HepG2 (cell line): ENCODE results near the gene AWAT1. TPM values are rescaled to one million over a fixed set of nuclear protein-coding genes. Genes with fewer than 3 reads are reported as not detected.

Experiments
- ATAC-seq: fragments of 200-7000 bp; cut with Tn5 transposase; 3 replicates; pipeline ENCODE4 v1.9.1; 2020; ENCODE audit warnings: mild to moderate bottlenecking, moderate library complexity
- BruUV-seq: library from RNA; stranded (reverse); fragments of 400-500 nt; replicated peaks from 2 replicates; lab custom pipeline; 2021; lab: Mats Ljungman, UMichigan
- CTCF ChIA-PET: fragments of 300-600 bp; formaldehyde crosslinking; extraction: SDS; loops from one replicate; lab custom pipeline; 2021; ENCODE audit warnings: low total read pairs, inconsistent platforms, low intra/inter-chr PET ratio; lab: Yijun Ruan, JAX
- POLR2A ChIA-PET: fragments of 350-600 bp; sonication (Branson Sonifier 250); formaldehyde crosslinking; loops from one replicate; lab custom pipeline; 2020; ENCODE audit warnings: antibody characterized with exemption, inconsistent platforms; lab: Yijun Ruan, JAX
- DNase-seq: peaks from one replicate; pipeline ENCODE4 v3.0.0-alpha.2; 2015; ENCODE audit warnings: low spot score
- FAIRE-seq: peaks from 3 replicates; lab custom pipeline; 2011; peaks lifted over from hg19 to GRCh38; lab: Jason Lieb, UNC
- H2AFZ ChIP-seq: one replicate; pipeline ENCODE4 v1.6.1; 2011; ENCODE audit warnings: low read length, inconsistent platforms
- H3K27ac ChIP-seq: fragments of 300-600 bp; 3 replicates; pipeline ENCODE4 v1.8.0; 2011; ENCODE audit warnings: mixed run types, mild to moderate bottlenecking, mixed read lengths, low read length, inconsistent platforms; ENCODE audit not compliant: insufficient read depth; ENCODE audit errors: extremely low read length
- H3K27me3 ChIP-seq, 2 experiments: fragments of 200-600 bp in 1 of 2; 2 replicates in 1 of 2; 3 replicates in 1 of 2; pipeline versions ENCODE4 v1.6.0 to v1.8.0; 2011; ENCODE audit warnings: low read length in 2 of 2, mild to moderate bottlenecking in 2 of 2, moderate library complexity in 2 of 2, inconsistent platforms in 1 of 2; ENCODE audit not compliant: insufficient read depth in 2 of 2, control insufficient read depth in 1 of 2
- H3K36me3 ChIP-seq, 2 experiments: fragments of 200-600 bp in 1 of 2; replicated peaks in 1 of 2; 2 replicates in 1 of 2; 3 replicates in 1 of 2; pipeline versions ENCODE4 v1.5.1 to v1.8.0; 2011; ENCODE audit warnings: low read length in 2 of 2, inconsistent platforms in 1 of 2; ENCODE audit not compliant: insufficient read depth in 2 of 2, control insufficient read depth in 1 of 2
- H3K4me1 ChIP-seq: 2 replicates; pipeline ENCODE4 v1.5.1; 2012; ENCODE audit warnings: low read length, inconsistent platforms; ENCODE audit not compliant: insufficient read depth
- H3K4me2 ChIP-seq: 2 replicates; pipeline ENCODE4 v1.6.0; 2011; ENCODE audit warnings: low read depth, low read length, inconsistent platforms
- H3K4me3 ChIP-seq, 3 experiments: fragments of 200-600 bp in 1 of 3; sonication (generic), shearing (Covaris generic) in 1 of 3; replicated peaks in 1 of 3; 2 replicates each; pipeline ENCODE4 v1.5.1; 2011 to 2016; ENCODE audit warnings: low read length in 3 of 3, inconsistent platforms in 2 of 3, low read depth in 2 of 3, mild to moderate bottlenecking in 2 of 3, control low read depth in 1 of 3, mixed read lengths in 1 of 3; ENCODE audit not compliant: insufficient read depth in 1 of 3
- H3K79me2 ChIP-seq: one replicate; pipeline ENCODE4 v1.6.1; 2011; ENCODE audit warnings: low read length, inconsistent platforms; ENCODE audit not compliant: insufficient read depth
- H3K9ac ChIP-seq: 2 replicates; pipeline ENCODE4 v1.6.0; 2011; ENCODE audit warnings: mild to moderate bottlenecking, low read depth, low read length, inconsistent platforms; ENCODE audit not compliant: insufficient read depth
- H3K9me3 ChIP-seq: 2 replicates; pipeline ENCODE4 v1.5.1; 2012; ENCODE audit warnings: mild to moderate bottlenecking, low read length
- H4K20me1 ChIP-seq: 2 replicates; pipeline ENCODE4 v1.6.0; 2011; ENCODE audit warnings: inconsistent platforms, mild to moderate bottlenecking, low read length, moderate library complexity; ENCODE audit not compliant: insufficient read depth
- HHEX ChIP-seq: IDR thresholded peaks from 2 replicates; pipeline ENCODE4 v1.6.1; 2016; ENCODE audit warnings: control low read depth
- HNF4A ChIP-seq: sonication (generic); formaldehyde crosslinking; IDR thresholded peaks from 2 replicates; pipeline ENCODE4 v1.4.0; 2020; ENCODE audit warnings: missing genetic modification reagents
- JDP2 ChIP-seq: sonication (generic); formaldehyde crosslinking; IDR thresholded peaks from 2 replicates; pipeline ENCODE4 v1.8.1; 2022; ENCODE audit warnings: missing genetic modification reagents, borderline replicate concordance
- MBD4 ChIP-seq: IDR thresholded peaks from 2 replicates; pipeline ENCODE4 v1.6.1; 2012; ENCODE audit warnings: low read length, inconsistent platforms, borderline replicate concordance
- RNF2 ChIP-seq: fragments of 450-650 bp; conservative IDR thresholded peaks from 2 replicates; pipeline ENCODE4 v1.6.1; 2016; ENCODE audit warnings: low read depth
- SMAD9 ChIP-seq: sonication (generic); formaldehyde crosslinking; IDR thresholded peaks from 2 replicates; pipeline ENCODE4 v1.5.1; 2020; ENCODE audit warnings: mild to moderate bottlenecking, missing genetic modification reagents
- ZHX1 ChIP-seq: sonication (generic); formaldehyde crosslinking; IDR thresholded peaks from 2 replicates; pipeline ENCODE4 v1.8.1; 2022; ENCODE audit warnings: low read depth, mild to moderate bottlenecking, missing genetic modification reagents
- ZNF3 ChIP-seq: IDR thresholded peaks from 2 replicates; pipeline ENCODE4 v1.7.0; 2017; ENCODE audit warnings: inconsistent platforms
- ZNF468 ChIP-seq: sonication (generic); formaldehyde crosslinking; IDR thresholded peaks from 2 replicates; pipeline ENCODE4 v1.8.0; 2022; ENCODE audit warnings: mild to moderate bottlenecking, moderate library complexity, missing genetic modification reagents
- ZNF589 ChIP-seq: sonication (generic); formaldehyde crosslinking; conservative IDR thresholded peaks from 2 replicates; pipeline ENCODE4 v1.8.0; 2022; ENCODE audit warnings: mild to moderate bottlenecking, moderate library complexity, missing genetic modification reagents
- ZSCAN29 ChIP-seq: sonication (generic); formaldehyde crosslinking; conservative IDR thresholded peaks from 2 replicates; pipeline ENCODE4 v1.4.0; 2020; ENCODE audit warnings: mild to moderate bottlenecking, missing genetic modification reagents
- in situ Hi-C: cut with HindIII; loops from 2 replicates; pipeline ENCODE4 v1.10.0; 2017; ENCODE audit warnings: low pct_unique_long_range_greater_than_20kb; ENCODE audit not compliant: extremely low pct_ligation_motif_present
- intact Hi-C: fragments of 100-400 bp; cut with micrococcal nuclease; formaldehyde crosslinking; loops from one replicate; pipeline ENCODE4 v1.10.0; 2022; ENCODE audit not compliant: unreplicated experiment
- polyA plus RNA-seq, 8 experiments: library from polyadenylated mRNA; depleted of rRNA in 3 of 8; stranded (reverse) in 7 of 8; unstranded in 1 of 8; fragments of >200 nt; fragmentation: Illumina TruSeq in 4 of 8; extraction: Trizol in 4 of 8; gene quantifications; 2 replicates each; pipeline versions ENCODE4 v1.2.1 to v1.2.3, GENCODE V29; 2011 to 2016; ENCODE audit warnings: low read depth in 4 of 8, missing spikeins in 1 of 8, mixed read lengths in 1 of 8; ENCODE audit not compliant: insufficient read depth in 1 of 8
- total RNA-seq, 5 experiments: library from RNA; depleted of rRNA; stranded (reverse); fragments of >200 nt; fragmentation: Illumina TruSeq; extraction: Trizol; gene quantifications; 2 replicates each; pipeline ENCODE4 v1.2.3, GENCODE V29; 2016; ENCODE audit warnings: low read depth in 1 of 5

AWAT1 gene
- total and polyA plus RNA-seq, 2 of the 13 experiments (the other 11 are each of a cell fraction or from before 2014, with no cell fraction given): not detected

DNA sequence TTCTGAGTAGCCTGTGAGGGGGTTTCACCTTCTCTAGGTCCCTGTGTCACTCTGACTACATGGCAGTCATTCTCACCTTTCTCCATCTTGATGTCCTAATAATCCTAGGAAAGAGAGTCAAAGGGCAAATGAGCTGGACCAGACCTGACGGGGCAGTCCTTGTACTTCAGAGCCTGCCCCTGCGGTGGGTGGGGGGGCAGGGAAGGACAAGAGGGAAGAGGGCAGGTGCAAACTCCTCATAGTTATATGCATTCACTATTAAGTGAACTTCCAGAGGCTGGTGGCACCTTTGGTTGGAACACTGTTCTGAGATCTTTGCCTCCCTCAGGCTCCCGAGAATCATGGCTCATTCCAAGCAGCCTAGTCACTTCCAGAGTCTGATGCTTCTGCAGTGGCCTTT lies at the start of gene AWAT1 (continued):
- TF ChIP-seq RNF2 (no peak), ZNF468 (no peak), ZHX1 (no peak)

GRCh38 chrX:70190225-70190624 lies 44.2 kb upstream of the AWAT1 start:
- H3K4me3 ChIP-seq: no peak overlapping the region
- DNase-seq: no peak
- no peak for TF ChIP-seq JDP2 (CRISPR knock-in tag)
- TF ChIP-seq ZNF589 (CRISPR knock-in tag): no peak
- no peak for TF ChIP-seq SMAD9 (CRISPR knock-in tag)
- peak; percentile 40 for TF ChIP-seq HNF4A (CRISPR knock-in tag)
- TF ChIP-seq HHEX (CRISPR knock-in tag): no peak
- no peak for TF ChIP-seq MBD4
- no peak for TF ChIP-seq ZNF3 (CRISPR knock-in tag)
- no peak for TF ChIP-seq ZSCAN29 (CRISPR knock-in tag)
- H3K36me3 ChIP-seq: no peaks in the 10 kb centered on the region
- H4K20me1 ChIP-seq: no peaks in the 10 kb centered on the region
- H3K4me2 ChIP-seq: no peak overlapping the region
- H3K4me1 ChIP-seq: peaks cover 4% of the 10 kb centered on the region; the same call in 1 of the 2 replicates
- BruUV-seq: no TSS peak
- intact Hi-C loops: no loop called here
- no peak overlapping the region for H3K27ac ChIP-seq
- no peak overlapping the region for H2AFZ ChIP-seq
- no peak for ATAC-seq
- in situ Hi-C loops: no loop called here
- ChIA-PET CTCF (no interaction called here), POLR2A (no interaction called here)
- no peaks in the 10 kb centered on the region for H3K9me3 ChIP-seq
- H3K79me2 ChIP-seq: no peaks in the 10 kb centered on the region
- no peak for FAIRE-seq
- no peak overlapping the region for H3K9ac ChIP-seq
- no peaks in the 10 kb centered on the region for H3K27me3 ChIP-seq
